Stimulated activated CD4-positive, alpha-beta T cell treated with anti-CD3 and anti-CD28 coated beads, Interleukin-15, amount 100 ng/mL, for 24 hours (primary cell): ENCODE measurements around the gene C16orf46.
"Not testable (repeated sequence)": the region's sequence is repeated elsewhere in the genome, so short reads cannot be mapped to it uniquely, and the experiment has no call there.

Source experiments
- DNase-seq: peaks from one replicate; pipeline ENCODE4 v3.0.0-alpha.2; 2020

Gene C16orf46, protein sequence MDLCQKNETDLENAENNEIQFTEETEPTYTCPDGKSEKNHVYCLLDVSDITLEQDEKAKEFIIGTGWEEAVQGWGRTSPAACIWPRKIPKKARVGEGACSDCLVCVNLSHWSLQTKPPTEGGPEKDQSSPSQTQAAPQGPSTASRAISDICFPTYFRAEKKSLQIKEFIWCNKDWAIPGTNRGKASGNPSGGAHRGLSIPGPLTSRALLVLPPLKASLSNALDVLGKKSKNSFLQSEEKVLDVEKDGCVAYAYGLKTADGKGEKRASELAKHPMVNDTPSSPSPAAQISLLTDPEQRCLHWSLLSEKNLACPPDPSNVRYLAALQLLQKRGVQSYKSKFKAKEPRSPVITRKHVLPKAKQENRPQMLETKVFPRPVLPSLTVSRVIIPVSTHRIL

DNA sequence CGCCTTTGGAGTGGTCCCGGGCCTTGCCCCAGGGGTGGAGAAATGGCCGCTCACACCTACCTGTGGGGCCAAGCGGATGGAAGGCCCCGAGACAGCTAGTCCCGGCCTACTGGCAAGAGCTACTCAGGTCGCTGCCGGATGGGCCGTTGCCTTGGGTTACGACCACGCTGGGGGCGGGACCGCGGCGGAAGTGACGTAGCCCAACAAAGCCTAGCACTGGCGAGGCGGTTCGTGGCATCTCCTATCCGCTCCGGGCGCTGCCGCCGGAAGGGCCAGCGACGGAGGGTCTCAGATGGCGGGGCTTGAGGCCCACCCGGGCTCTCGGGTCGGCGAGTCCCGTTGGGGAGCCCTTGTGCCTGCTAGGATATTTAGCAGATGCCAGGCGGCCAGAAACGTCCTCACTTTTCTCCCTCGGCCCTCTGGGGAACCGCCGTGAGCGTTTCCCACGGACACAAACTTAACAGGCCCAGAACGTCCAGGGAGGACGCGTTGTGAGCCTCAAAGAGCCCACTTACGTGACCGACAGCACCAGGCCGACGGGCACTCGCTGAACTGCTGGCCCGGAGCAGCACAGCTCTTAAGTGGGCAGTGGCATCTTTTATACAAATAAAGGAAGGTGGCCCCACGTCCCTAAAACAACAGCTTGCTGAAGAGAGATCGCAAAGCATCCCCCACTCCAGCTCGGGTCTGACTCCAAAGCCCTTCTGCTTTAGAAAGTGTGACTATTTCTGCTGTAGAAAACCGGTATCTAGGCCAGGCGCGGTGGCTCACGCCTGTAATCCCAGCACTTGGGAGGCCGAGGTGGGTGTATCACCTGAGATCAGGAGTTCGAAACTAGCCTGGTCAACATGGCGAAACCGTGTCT lies at the start of gene C16orf46:
Gene C16orf46 (minus strand): TSS at position 163 of the 865 bp plus-strand sequence. CDS start 13,283 bp downstream, outside the sequence.
- peak; percentile 98 for DNase-seq

GRCh38 chr16:81123092-81123852 lies 46.2 kb upstream of the C16orf46 start:
- no peak for DNase-seq

- DNase-seq = no peak
Measured at GRCh38 chr16:81121474-81121990, 44.5 kb upstream of the C16orf46 start.

DNA sequence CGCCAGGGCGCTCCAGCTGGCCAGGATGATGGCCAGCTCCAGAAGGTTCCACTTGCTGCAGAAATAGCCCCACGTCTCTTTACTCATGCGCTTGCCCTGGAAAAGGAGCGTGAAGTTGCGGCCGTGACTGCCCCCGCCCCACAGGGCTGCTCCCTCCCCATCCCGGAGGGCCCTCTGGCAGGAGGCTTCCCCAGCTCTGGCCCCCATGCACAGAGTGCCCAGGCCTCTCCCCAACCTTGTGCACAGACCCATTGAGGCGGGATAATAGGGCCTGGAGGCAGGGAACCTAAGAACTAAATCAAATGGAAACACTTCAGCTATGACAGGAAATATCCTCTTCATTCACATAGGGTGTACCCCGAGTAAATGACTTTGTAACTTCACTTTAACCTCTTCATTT lies 40.4 kb upstream of the C16orf46 start:
- no peak for DNase-seq

GRCh38 chr16:81116285-81116684 lies 39.2 kb upstream of the C16orf46 start:
- no peak for DNase-seq

DNA sequence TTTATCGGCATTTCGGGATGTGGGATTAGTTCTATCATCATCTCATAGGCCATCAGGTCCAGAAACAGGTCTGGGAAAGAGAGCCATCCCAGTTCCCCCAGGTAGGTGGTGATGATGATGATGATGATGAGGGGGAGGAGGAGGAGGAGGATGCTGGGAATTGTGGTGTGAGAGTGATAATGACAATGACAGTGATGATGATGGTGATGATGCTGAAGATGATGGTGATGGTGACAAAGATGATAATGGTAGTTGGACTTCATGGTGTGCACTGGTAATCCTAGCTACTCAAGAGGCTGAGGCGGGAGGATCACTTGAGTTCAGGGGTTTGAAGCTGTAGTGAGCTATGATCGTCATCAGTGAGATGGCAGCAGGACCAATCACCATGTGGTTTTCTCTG lies 35.4 kb upstream of the C16orf46 start:
- no peak for DNase-seq

DNA sequence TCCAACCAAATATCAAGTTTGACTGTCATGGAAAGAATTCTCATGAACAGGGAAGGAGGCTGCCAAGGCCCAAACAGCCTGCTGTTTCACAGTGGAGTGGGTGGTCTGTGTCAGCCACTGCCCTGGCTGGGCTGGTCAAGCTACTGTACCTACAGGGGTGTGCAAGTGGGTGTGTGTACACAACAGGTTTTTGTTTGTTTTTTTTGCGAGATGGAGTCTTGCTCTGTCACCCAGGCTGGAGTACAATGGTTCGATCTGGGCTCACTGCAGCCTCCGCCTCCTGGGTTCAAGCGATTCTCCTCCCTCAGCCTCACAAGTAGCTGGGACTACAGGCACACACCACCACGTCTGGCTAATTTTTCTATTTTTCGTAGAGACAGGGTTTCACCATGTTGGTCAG lies 32.2 kb upstream of the C16orf46 start:
- DNase-seq = not testable (repeated sequence)

DNA sequence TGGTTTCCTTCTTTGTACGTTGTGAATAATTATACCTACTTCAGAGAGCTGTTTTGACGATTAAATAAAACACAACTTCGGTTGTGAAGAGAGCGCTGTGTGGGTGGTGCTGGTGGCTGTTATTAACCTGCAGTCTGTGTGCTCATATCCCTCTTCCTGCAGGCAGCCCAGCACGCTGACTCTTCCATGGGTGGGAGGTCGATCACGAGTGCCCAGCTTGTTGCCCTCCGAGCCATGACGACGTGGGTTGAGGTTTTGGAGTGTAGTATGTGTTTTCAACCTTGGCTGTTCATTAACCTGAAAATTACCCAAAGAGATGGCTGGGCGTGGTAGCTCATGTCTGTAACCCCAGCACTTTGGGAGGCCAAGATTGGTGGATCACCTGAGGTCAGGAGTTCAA lies 30.5 kb upstream of the C16orf46 start:
- DNase-seq = no peak

DNA sequence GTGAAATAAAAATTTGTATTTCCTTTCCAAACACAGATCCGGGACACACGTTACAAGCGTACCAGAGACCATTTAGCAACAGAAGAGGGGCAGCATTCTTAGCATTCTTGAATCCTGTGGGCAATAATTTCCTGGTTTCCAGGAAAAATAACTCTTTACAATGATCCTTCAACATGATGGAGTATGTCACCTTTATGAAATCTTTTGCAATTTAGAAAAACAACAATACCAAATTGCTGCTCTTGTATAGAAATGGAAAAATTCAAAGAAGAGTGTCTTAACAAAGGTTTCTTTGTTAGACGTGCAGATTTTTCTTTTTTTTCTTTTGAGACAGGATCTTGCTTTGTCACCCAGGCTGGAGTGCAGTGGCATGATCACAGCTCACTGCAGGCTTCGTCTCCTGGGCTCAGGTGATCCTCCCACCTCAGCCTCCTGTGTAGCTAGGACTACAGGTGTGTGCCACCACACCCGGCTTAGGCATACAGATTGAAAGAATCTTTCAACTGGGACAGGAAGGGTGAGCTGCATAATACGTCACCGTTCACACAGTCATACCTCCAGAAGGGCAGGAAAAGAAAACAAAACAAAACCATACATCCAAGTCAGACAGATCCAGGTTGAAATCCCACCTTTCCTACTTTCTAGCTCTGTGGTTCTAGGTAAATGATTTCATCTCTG lies 29.9 kb upstream of the C16orf46 start:
- no peak for DNase-seq

- no peak for DNase-seq
Measured at GRCh38 chr16:81105946-81106345, 28.9 kb upstream of the C16orf46 start.

GRCh38 chr16:81101702-81102101 lies 24.7 kb upstream of the C16orf46 start:
- DNase-seq = no peak

DNA sequence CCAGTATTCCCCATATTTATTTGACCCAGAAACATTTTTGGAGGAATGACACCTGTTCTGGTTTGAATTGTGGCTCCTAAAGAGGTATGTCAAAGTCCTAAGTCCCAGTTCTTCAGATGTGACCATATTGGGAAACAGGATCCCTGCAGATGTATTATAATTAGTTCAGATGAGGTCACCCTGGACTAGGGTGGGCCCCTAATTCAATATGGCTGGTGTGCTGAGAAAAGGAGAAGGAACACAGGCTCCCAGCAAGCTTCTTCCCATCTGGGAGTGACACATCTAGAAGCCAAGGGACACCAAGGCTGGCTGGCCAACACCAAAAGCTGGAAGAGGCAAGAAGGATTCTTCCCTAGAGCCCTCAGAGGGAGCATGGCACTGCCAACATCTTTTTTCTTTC lies 22.9 kb upstream of the C16orf46 start:
- DNase-seq = no peak

DNA sequence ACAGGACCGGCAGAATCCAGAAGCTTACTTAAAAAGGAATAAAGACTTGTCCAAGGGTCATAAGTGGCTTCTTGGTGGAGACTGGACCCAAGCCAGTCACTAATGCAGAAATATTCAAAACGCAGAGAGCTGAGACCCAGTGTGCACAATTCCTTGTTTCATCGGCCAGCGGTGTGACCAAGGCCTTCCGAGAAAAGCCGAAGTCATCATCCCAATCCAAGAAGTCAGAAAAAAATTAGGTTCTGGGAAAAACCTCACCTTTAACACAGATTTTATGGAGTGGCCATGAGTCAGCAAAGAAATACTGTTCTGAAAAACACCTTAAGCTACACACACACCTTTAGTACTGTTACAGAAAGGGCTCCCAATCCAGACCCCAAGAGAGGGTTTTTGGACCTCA lies 20.2 kb upstream of the C16orf46 start:
- no peak for DNase-seq

DNA sequence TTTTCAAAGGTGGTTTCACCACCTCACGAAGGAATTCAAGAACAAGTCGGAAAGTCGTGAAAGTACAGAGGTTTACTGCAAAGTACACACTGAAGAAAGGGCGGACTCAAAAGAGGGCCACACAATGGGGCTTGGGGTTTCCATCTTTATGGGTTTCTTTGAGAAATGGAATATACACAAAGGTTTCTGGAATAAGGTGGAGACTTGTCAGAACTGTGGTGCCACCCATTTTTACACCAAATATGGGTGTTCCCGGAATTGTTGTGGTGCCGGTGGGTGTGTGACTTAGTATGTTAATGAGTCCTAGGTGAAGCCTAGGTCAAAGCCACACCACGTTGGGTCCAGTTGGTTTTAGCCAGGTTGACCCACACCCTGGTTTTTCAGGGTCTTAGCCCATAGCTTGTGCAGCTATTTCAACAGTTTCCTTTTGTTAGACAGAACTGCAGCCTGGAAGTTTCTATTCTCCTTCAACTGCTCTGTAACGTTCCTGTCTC lies 19.7 kb upstream of the C16orf46 start:
- DNase-seq = no peak

- peak; percentile 99 for DNase-seq
Measured at GRCh38 chr16:81095953-81096714, 19.1 kb upstream of the C16orf46 start, which contains the start of gene GCSH. TSS of gene GCSH (minus strand) at chr16:81096395. CDS start at chr16:81096278, 117 bp downstream.

GRCh38 chr16:81095653-81095952 lies 18.6 kb upstream of the C16orf46 start:
- DNase-seq = no peak

GRCh38 chr16:81094771-81095251 lies 17.8 kb upstream of the C16orf46 start:
- DNase-seq = no peak

DNA sequence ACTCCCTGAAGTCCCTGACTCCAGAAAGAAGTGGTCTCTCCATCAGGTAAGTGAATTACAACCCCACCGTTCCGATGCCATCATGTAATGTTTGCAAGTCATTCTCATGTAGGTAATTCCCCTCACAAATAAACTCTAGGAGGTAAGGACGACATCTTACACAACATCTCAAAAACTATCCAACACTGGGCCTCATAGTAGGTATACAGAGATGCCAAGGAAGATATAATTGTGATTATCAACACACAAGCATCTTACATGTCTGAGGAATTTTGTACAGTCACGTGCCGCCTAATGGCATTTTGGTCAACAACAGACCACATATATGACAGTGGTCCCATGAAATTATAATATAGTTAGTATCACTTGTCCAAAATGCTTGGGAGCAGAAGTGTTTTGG lies 11.8 kb upstream of the C16orf46 start:
- DNase-seq = no peak

GRCh38 chr16:81081014-81081413 lies 4.0 kb upstream of the C16orf46 start:
- DNase-seq = no peak

GRCh38 chr16:81080233-81080632 lies 3.2 kb upstream of the C16orf46 start:
- DNase-seq = no peak

GRCh38 chr16:81076566-81077075 lies 417 bp downstream of the C16orf46 start:
- peak; percentile 94 for DNase-seq
